Activated B cell treated with CpG ODN at 0.5 μM for 24 hours (primary cell): Measurements from ENCODE around the gene ZNF593OS. TPM values are rescaled to one million over a fixed set of nuclear protein-coding genes. Genes with fewer than 3 reads are reported as not detected.

ENCODE experiments used
- ATAC-seq: fragments of 200-7000 bp; cut with Tn5 transposase; one replicate; pipeline ENCODE4 v1.10.0; 2021; ENCODE audit warnings: low read depth, mild to moderate bottlenecking, moderate library complexity
- CTCF ChIA-PET: fragments of 350-600 bp; sonication (Branson Sonifier 250); formaldehyde crosslinking; loops from one replicate; lab custom pipeline; 2021; ENCODE audit warnings: antibody characterized with exemption; lab: Charles Lee
- POLR2A ChIA-PET: fragments of 350-600 bp; sonication (Branson Sonifier 250); formaldehyde crosslinking; loops from one replicate; lab custom pipeline; 2021; ENCODE audit warnings: antibody characterized with exemption; lab: Charles Lee
- DNase-seq: peaks from one replicate; pipeline ENCODE4 v3.0.0; 2022
- H3K27ac Mint-ChIP-seq: one replicate; pipeline ENCODE4 v1.8.0; 2020; ENCODE audit warnings: mixed read lengths
- H3K27me3 Mint-ChIP-seq: one replicate; pipeline ENCODE4 v1.8.0; 2021; ENCODE audit warnings: mixed read lengths
- H3K36me3 Mint-ChIP-seq: one replicate; pipeline ENCODE4 v1.8.0; 2021; ENCODE audit warnings: low read depth, mixed read lengths
- H3K4me1 Mint-ChIP-seq: one replicate; pipeline ENCODE4 v1.8.0; 2021; ENCODE audit warnings: mixed read lengths
- H3K4me3 Mint-ChIP-seq: one replicate; pipeline ENCODE4 v1.8.0; 2020; ENCODE audit warnings: mild to moderate bottlenecking, mixed read lengths
- H3K9me3 Mint-ChIP-seq: one replicate; pipeline ENCODE4 v1.8.0; 2020; ENCODE audit warnings: mixed read lengths
- intact Hi-C: fragments of 100-400 bp; cut with micrococcal nuclease; formaldehyde crosslinking; loops from one replicate; pipeline ENCODE4 v1.15.1; 2024
- total RNA-seq: library from RNA; stranded (reverse); gene quantifications from 2 replicates; pipeline ENCODE4 v1.2.3, GENCODE V29; 2022
- TF ChIP-seq, protein P1 (sequence below): fragments of 200-600 bp; IDR thresholded peaks from one replicate; pipeline ENCODE4 v1.8.0; 2022; ENCODE audit warnings: antibody characterized with exemption, mild to moderate bottlenecking

Gene ZNF593OS
- total RNA-seq, 1 donor from 2014 or later: not detected

GRCh38 chr1:26169198-26169554, 2.5 kb downstream of the ZNF593OS start:
- Mint-ChIP-seq H3K27ac (peak overlapping the region; percentile 41), H3K9me3 (no peaks in the 10 kb centered on the region), H3K4me3 (peak overlapping the region; percentile 91), H3K36me3 (no peaks in the 10 kb centered on the region), H3K4me1 (peaks cover 20% of the 10 kb centered on the region), H3K27me3 (no peaks in the 10 kb centered on the region)
- ChIA-PET CTCF (interaction anchor here (0.6 to 3.1 kb wide), 15 partner anchors 11 to 303 kb away, joined by 3 to 35 read pairs (median 4); partner anchors contain the start of genes CD52, CEP85 and HMGN2), POLR2A (interaction anchor here (0.6 to 1.8 kb wide), 9 partner anchors 12 to 263 kb away, joined by 3 to 13 read pairs (median 4); partner anchors contain the start of genes CD52, CEP85 and DHDDS)
- TF ChIP-seq, protein P1, sequence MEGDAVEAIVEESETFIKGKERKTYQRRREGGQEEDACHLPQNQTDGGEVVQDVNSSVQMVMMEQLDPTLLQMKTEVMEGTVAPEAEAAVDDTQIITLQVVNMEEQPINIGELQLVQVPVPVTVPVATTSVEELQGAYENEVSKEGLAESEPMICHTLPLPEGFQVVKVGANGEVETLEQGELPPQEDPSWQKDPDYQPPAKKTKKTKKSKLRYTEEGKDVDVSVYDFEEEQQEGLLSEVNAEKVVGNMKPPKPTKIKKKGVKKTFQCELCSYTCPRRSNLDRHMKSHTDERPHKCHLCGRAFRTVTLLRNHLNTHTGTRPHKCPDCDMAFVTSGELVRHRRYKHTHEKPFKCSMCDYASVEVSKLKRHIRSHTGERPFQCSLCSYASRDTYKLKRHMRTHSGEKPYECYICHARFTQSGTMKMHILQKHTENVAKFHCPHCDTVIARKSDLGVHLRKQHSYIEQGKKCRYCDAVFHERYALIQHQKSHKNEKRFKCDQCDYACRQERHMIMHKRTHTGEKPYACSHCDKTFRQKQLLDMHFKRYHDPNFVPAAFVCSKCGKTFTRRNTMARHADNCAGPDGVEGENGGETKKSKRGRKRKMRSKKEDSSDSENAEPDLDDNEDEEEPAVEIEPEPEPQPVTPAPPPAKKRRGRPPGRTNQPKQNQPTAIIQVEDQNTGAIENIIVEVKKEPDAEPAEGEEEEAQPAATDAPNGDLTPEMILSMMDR: no peak
- intact Hi-C loops: loop anchor here (1.0 to 2.0 kb wide), 4 partner anchors 58 to 194 kb away; partner anchors contain the start of genes CEP85 and PDIK1L
- DNase-seq: no peak
- ATAC-seq: no peak

DNA sequence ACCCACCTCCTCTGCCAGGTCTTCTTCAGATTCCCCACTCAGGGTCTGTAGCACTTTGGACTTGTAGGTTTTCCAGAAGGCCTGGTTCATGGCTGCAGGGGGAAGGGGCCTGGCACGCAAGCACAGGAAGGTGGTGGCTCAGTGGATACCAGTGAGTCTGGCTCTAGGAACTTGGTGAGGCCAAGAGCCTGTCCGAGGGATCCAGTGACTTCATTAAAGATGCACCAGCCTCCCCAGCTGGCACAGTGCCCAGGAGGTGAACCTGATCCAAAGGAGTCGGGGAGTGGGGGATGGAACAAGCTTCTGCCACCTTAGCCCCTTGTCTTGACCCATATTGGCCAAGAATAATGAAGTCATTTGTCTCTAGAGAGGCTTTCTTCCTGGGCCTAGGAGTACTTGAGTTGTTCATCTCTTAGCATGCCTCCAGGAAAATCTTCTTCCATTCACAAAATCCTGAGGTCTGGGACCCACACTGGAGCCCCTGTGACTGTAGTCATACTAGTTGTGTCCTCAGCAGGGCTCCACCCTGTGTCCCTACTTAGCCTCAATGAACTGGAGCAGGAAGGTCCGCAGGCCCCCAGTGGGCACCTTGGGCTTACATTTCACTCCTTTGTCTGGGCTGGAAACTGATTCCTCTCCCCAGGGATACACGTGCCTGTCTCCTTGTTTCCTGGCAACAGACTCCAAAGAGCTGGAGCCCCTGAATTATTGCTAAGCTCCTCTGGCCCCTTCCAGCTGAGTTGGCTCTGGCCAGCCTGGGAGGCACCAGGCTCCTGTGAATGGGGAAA, 3.0 kb downstream of the ZNF593OS start, which contains the start of gene C1orf232:
C1orf232 (minus strand) TSS at position 554 of the 788 bp plus-strand sequence; CDS start at position 90, 464 bp downstream.
- ATAC-seq (no peak), DNase-seq (no peak)
- Mint-ChIP-seq H3K36me3 (no peaks in the 10 kb centered on the region), H3K27ac (peak within 1 kb of the TSS; percentile 84), H3K9me3 (no peaks in the 10 kb centered on the region), H3K4me1 (peaks cover 24% of the 10 kb centered on the region), H3K27me3 (no peaks in the 10 kb centered on the region), H3K4me3 (peak within 1 kb of the TSS; percentile 91)
- CTCF ChIA-PET: interaction anchor here (1.2 to 3.1 kb wide), 8 partner anchors 11 to 249 kb away, joined by 3 to 35 read pairs (median 6); partner anchors contain the start of gene CEP85
- intact Hi-C loops: loop anchor here (1.0 to 2.0 kb wide), 4 partner anchors 58 to 195 kb away; partner anchors contain the start of genes CEP85 and PDIK1L
- POLR2A ChIA-PET: no interaction called here
- TF ChIP-seq, protein P1: no peak

DNA sequence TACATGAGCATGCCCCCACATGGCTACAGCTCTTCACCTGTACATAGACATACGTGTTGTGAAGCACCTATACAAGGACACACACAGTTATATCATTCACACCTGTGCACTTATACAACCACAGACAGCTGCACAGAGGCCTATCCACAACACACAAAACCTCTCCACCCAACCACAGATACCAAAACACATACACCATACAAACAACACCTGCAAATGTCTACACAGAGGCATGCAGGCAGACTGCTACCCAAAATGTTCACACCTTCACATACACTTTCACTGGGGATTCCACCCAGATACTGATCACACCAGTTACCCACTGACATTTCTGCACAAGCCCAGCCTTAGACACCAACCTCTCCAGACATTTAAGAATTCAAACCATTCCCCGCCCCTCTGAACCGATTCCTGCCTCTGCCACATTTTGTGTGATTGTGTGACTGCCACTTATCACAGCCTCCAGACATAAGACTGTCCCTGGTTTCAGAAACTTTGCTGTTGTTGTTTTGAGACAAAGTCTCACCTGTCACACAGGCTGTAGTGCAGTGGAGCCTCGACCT, 4.8 kb downstream of the ZNF593OS start:
- peaks cover 7% of the 10 kb centered on the region for H3K27me3 Mint-ChIP-seq
- H3K4me3 Mint-ChIP-seq: no peak overlapping the region
- no peak for DNase-seq
- POLR2A ChIA-PET: no interaction called here
- TF ChIP-seq, protein P1: no peak
- CTCF ChIA-PET: no interaction called here
- no peaks in the 10 kb centered on the region for H3K36me3 Mint-ChIP-seq
- no peak for ATAC-seq
- intact Hi-C loops: no loop called here
- H3K4me1 Mint-ChIP-seq: peaks cover 29% of the 10 kb centered on the region
- H3K9me3 Mint-ChIP-seq: no peaks in the 10 kb centered on the region
- H3K27ac Mint-ChIP-seq: no peak overlapping the region

DNA sequence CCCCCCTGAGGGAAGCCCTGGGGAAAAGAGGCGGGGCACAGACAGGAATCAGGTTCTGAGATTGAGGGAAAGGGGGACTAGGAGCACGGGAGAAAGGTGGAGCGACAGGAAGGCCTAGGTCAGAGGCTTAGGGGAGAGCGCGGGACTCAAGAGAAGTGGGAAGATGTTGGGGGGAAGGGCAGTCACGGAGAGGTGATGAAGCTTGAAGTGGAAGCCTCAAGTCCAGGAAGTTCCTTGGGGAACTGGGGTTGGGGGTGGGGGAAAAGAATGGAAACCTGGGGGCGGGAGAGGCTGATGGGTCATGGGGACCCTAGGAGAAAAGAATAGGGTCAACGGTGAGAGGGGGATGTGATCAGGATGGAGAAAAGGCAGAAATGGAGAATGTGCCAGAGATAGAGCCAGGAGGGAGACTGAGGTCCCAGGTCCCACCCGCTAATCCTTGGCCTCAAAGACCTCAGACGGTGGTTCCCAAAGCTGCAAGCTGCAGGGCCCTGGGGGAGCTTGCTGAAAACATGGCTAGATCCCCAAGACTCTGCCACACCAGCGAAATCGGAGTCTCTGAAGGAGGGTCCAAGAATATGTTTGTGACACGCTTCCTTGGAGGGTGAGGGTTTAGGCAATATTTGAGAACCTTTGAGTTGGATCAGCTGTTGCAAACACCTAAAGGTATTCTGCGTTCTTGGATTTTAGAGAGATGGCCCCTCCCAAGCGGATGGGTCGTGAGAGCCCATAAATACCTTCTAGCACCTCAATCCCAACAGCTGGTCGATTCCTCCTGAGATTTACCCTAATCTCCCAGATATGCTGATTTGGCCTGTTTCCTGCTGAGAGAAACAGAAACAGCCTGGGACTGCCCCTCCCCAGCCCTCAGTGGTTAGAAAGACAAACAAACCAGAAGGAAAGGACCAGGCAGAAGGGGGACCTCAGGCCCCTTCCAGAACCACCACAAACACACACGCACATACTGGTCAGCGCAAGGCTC, 6.5 kb downstream of the ZNF593OS start:
- H3K36me3 Mint-ChIP-seq: no peaks in the 10 kb centered on the region
- DNase-seq: no peak
- TF ChIP-seq, protein P1: no peak
- peaks cover 16% of the 10 kb centered on the region for H3K4me1 Mint-ChIP-seq
- ChIA-PET POLR2A (interaction anchor here (0.6 kb wide), 1 partner anchor 280 kb away, joined by 8 read pairs; no protein-coding TSS in a partner anchor), CTCF (interaction anchor here (0.6 to 1.1 kb wide), 3 partner anchors 120 to 252 kb away, joined by 3 to 5 read pairs (median 4); no protein-coding TSS in a partner anchor)
- peaks cover 8% of the 10 kb centered on the region for H3K27me3 Mint-ChIP-seq
- H3K9me3 Mint-ChIP-seq: no peaks in the 10 kb centered on the region
- H3K27ac Mint-ChIP-seq: no peak overlapping the region
- intact Hi-C loops: loop anchor here (1.0 to 5.0 kb wide), 3 partner anchors 60 to 258 kb away; partner anchors contain the start of gene STMN1
- ATAC-seq: no peak
- H3K4me3 Mint-ChIP-seq: peak overlapping the region; percentile 56
